IPS DF 19.7 (cell line): Measurements from ENCODE around the gene NUDC.

ENCODE experiments used
- DNase-seq: peaks from one replicate; pipeline ENCODE4 v3.0.0-alpha.2; 2013; ENCODE audit warnings: low read depth, low spot score

NUDC gene

GRCh38 chr1:26951216-26951615, 29.7 kb downstream of the NUDC start:
- no peak for DNase-seq

- no peak for DNase-seq
These were observed 30.4 kb downstream of the NUDC start for GRCh38 chr1:26951821-26952497.

GRCh38 chr1:26953374-26953773, 31.8 kb downstream of the NUDC start:
- DNase-seq: no peak

GRCh38 chr1:26956321-26956720, 34.8 kb downstream of the NUDC start:
- DNase-seq: no peak

- no peak for DNase-seq
These were observed 35.8 kb downstream of the NUDC start for GRCh38 chr1:26957306-26957705.

GRCh38 chr1:26959270-26959669, 37.7 kb downstream of the NUDC start:
- DNase-seq: no peak

GRCh38 chr1:26959722-26960624, 38.4 kb downstream of the NUDC start, which contains the start of gene KDF1:
KDF1 (minus strand) TSS chr1:26960468; CDS start chr1:26952380, 8,088 bp downstream.
- peak; percentile 73 for DNase-seq

GRCh38 chr1:26960625-26960966, 39.1 kb downstream of the NUDC start:
- DNase-seq: no peak

- no peak for DNase-seq
These were observed 40.3 kb downstream of the NUDC start for GRCh38 chr1:26961826-26962225.

GRCh38 chr1:26965213-26965612, 43.7 kb downstream of the NUDC start:
- DNase-seq: no peak

- DNase-seq: no peak
These were observed 44.1 kb downstream of the NUDC start for GRCh38 chr1:26965628-26966027.

GRCh38 chr1:26970810-26971209, 49.3 kb downstream of the NUDC start:
- DNase-seq: no peak

GRCh38 chr1:26971590-26971989, 50.0 kb downstream of the NUDC start:
- DNase-seq: no peak

GRCh38 chr1:26972390-26972789, 50.8 kb downstream of the NUDC start:
- DNase-seq: no peak

- no peak for DNase-seq
These were observed 51.3 kb downstream of the NUDC start for GRCh38 chr1:26972821-26973220.

- DNase-seq: no peak
These were observed 55.3 kb downstream of the NUDC start for GRCh38 chr1:26976621-26977510.

- DNase-seq: no peak
These were observed 57.4 kb downstream of the NUDC start for GRCh38 chr1:26978901-26979300.

- no peak for DNase-seq
These were observed 59.8 kb downstream of the NUDC start for GRCh38 chr1:26981146-26981846.

- DNase-seq: no peak
These were observed 62.3 kb downstream of the NUDC start for GRCh38 chr1:26983863-26984262.

- no peak for DNase-seq
These were observed 62.7 kb downstream of the NUDC start for GRCh38 chr1:26984291-26984690.

GRCh38 chr1:26986658-26987057, 65.1 kb downstream of the NUDC start:
- DNase-seq: no peak
